Bone marrow (tissue), 2 donors: ENCODE measurements around the gene PPP1R17.

Source experiments
- DNase-seq, 2 donors: peaks; one replicate each; lab custom pipeline; 2025; lab: John Stamatoyannopoulos, UW

The PPP1R17 gene

GRCh38 chr7:31687024-31687748 is at the start of gene PPP1R17:
Gene PPP1R17, plus strand, starts transcription at chr7:31687215. Its CDS starts 5,227 bp downstream, at chr7:31692442.
- DNase-seq, result no peak

- DNase-seq, result no peak
Measured at GRCh38 chr7:31640381-31640780, 46.6 kb upstream of the PPP1R17 start.

GRCh38 chr7:31642681-31643115 is 44.3 kb upstream of the PPP1R17 start:
- no peak for DNase-seq

GRCh38 chr7:31646942-31647341 is 40.1 kb upstream of the PPP1R17 start:
- no peak for DNase-seq

GRCh38 chr7:31647511-31647910 is 39.5 kb upstream of the PPP1R17 start:
- no peak for DNase-seq

GRCh38 chr7:31648288-31648687 is 38.7 kb upstream of the PPP1R17 start:
- no peak for DNase-seq

- no peak for DNase-seq
Measured at GRCh38 chr7:31648880-31649279, 38.1 kb upstream of the PPP1R17 start.

- no peak for DNase-seq
Measured at GRCh38 chr7:31651234-31652062, 35.6 kb upstream of the PPP1R17 start.

GRCh38 chr7:31652063-31652326 is 35.0 kb upstream of the PPP1R17 start:
- no peak for DNase-seq

GRCh38 chr7:31663072-31663471 is 23.9 kb upstream of the PPP1R17 start:
- DNase-seq, result no peak

- no peak for DNase-seq
Measured at GRCh38 chr7:31664890-31665289, 22.1 kb upstream of the PPP1R17 start.

GRCh38 chr7:31665546-31665945 is 21.5 kb upstream of the PPP1R17 start:
- DNase-seq, result no peak

GRCh38 chr7:31669461-31669860 is 17.6 kb upstream of the PPP1R17 start:
- DNase-seq, result no peak

- DNase-seq, result no peak
Measured at GRCh38 chr7:31679574-31680305, 7.3 kb upstream of the PPP1R17 start.

- DNase-seq, result no peak
Measured at GRCh38 chr7:31683445-31684225, 3.4 kb upstream of the PPP1R17 start.

- no peak for DNase-seq
Measured at GRCh38 chr7:31688372-31688771, 1.4 kb downstream of the PPP1R17 start.

GRCh38 chr7:31688996-31689395 is 2.0 kb downstream of the PPP1R17 start:
- no peak for DNase-seq

- DNase-seq, result no peak
Measured at GRCh38 chr7:31690935-31691334, 3.9 kb downstream of the PPP1R17 start.

- no peak for DNase-seq
Measured at GRCh38 chr7:31692451-31692850, 5.4 kb downstream of the PPP1R17 start.

GRCh38 chr7:31692871-31693270 is 5.9 kb downstream of the PPP1R17 start:
- DNase-seq, result no peak

GRCh38 chr7:31695859-31696614 is 9.0 kb downstream of the PPP1R17 start:
- no peak for DNase-seq
